ENCODE results near the gene L3MBTL4.

Gene L3MBTL4

GRCh38 chr18:6119761-6120160, 294.9 kb downstream of the L3MBTL4 start:
- no peak for DNase-seq
- H3K27me3 ChIP-seq: no peaks in the 10 kb centered on the region
- H3K9me3 ChIP-seq: no peaks in the 10 kb centered on the region
- no peaks in the 10 kb centered on the region for H3K36me3 ChIP-seq
- H3K4me3 ChIP-seq (ENCODE audit: low read depth, low read length): no peak overlapping the region
- TF ChIP-seq, protein P1, sequence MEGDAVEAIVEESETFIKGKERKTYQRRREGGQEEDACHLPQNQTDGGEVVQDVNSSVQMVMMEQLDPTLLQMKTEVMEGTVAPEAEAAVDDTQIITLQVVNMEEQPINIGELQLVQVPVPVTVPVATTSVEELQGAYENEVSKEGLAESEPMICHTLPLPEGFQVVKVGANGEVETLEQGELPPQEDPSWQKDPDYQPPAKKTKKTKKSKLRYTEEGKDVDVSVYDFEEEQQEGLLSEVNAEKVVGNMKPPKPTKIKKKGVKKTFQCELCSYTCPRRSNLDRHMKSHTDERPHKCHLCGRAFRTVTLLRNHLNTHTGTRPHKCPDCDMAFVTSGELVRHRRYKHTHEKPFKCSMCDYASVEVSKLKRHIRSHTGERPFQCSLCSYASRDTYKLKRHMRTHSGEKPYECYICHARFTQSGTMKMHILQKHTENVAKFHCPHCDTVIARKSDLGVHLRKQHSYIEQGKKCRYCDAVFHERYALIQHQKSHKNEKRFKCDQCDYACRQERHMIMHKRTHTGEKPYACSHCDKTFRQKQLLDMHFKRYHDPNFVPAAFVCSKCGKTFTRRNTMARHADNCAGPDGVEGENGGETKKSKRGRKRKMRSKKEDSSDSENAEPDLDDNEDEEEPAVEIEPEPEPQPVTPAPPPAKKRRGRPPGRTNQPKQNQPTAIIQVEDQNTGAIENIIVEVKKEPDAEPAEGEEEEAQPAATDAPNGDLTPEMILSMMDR (IDR thresholded peaks at IDR 0.05; ENCODE audit: low read depth, low read length): no peak
- no peaks in the 10 kb centered on the region for H3K4me1 ChIP-seq

GRCh38 chr18:6118080-6118479, 296.6 kb downstream of the L3MBTL4 start:
- Histone ChIP-seq H3K4me3 (ENCODE audit: low read depth, low read length) (no peak overlapping the region), H3K9me3 (no peaks in the 10 kb centered on the region), H3K27me3 (no peaks in the 10 kb centered on the region), H3K36me3 (no peaks in the 10 kb centered on the region), H3K4me1 (no peaks in the 10 kb centered on the region)
- no peak for DNase-seq
- TF ChIP-seq, protein P1 (IDR thresholded peaks at IDR 0.05; ENCODE audit: low read depth, low read length): no peak

- DNase-seq: no peak
- Histone ChIP-seq H3K4me1 (no peaks in the 10 kb centered on the region), H3K27me3 (no peaks in the 10 kb centered on the region), H3K4me3 (ENCODE audit: low read depth, low read length) (no peak overlapping the region), H3K36me3 (no peaks in the 10 kb centered on the region), H3K9me3 (no peaks in the 10 kb centered on the region)
- TF ChIP-seq, protein P1 (IDR thresholded peaks at IDR 0.05; ENCODE audit: low read depth, low read length): no peak
Measured at GRCh38 chr18:6115710-6116109, 299.0 kb downstream of the L3MBTL4 start.

DNA sequence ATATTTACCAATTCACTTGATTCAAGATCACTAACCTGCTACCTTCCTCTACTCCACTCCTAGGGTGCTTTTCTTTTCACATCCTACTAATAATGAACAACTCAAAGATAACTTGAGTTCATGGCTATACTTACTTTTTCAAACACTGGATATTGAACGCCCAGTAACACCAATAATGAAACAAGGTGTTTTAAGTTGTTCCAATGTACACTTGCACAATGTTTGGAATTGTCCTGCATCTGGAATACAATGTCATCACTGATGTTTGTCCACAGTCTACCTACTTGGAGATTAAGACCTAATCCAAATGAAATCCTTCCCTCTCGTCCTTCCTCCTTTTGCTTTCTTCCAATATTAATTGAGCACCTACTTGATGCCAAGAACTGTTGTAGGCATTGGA, 301.1 kb downstream of the L3MBTL4 start:
- Histone ChIP-seq H3K36me3 (no peaks in the 10 kb centered on the region), H3K27me3 (no peaks in the 10 kb centered on the region), H3K4me1 (no peaks in the 10 kb centered on the region), H3K9me3 (no peaks in the 10 kb centered on the region), H3K4me3 (ENCODE audit: low read depth, low read length) (no peak overlapping the region)
- no peak for DNase-seq
- TF ChIP-seq, protein P1 (IDR thresholded peaks at IDR 0.05; ENCODE audit: low read depth, low read length): no peak

DNA sequence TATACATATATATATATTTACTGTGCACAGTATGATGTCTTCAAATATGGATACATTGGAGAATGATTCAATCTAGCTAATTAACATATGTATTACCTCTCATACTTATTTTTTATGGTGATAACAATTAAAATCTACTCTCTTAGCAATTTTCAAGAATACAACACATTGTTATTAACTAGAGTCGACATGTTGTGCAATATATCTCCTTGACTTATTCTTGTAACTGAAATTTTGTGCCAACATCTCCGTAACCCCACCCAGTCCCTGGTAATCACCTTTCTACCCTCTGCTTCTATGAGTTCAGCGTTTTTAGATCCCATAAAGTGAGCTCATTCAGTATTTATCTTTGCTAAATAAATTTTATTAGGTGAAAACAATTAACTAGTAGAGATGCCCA, 303.0 kb downstream of the L3MBTL4 start:
- Histone ChIP-seq H3K9me3 (no peaks in the 10 kb centered on the region), H3K27me3 (no peaks in the 10 kb centered on the region), H3K4me3 (ENCODE audit: low read depth, low read length) (no peak overlapping the region), H3K4me1 (no peaks in the 10 kb centered on the region), H3K36me3 (no peaks in the 10 kb centered on the region)
- TF ChIP-seq, protein P1 (IDR thresholded peaks at IDR 0.05; ENCODE audit: low read depth, low read length): no peak
- no peak for DNase-seq

GRCh38 chr18:6109743-6110142, 305.0 kb downstream of the L3MBTL4 start:
- H3K4me3 ChIP-seq (ENCODE audit: low read depth, low read length): no peak overlapping the region
- no peaks in the 10 kb centered on the region for H3K27me3 ChIP-seq
- H3K4me1 ChIP-seq: no peaks in the 10 kb centered on the region
- TF ChIP-seq, protein P1 (IDR thresholded peaks at IDR 0.05; ENCODE audit: low read depth, low read length): no peak
- no peaks in the 10 kb centered on the region for H3K9me3 ChIP-seq
- no peak for DNase-seq
- H3K36me3 ChIP-seq: no peaks in the 10 kb centered on the region
